DMS79 treated with DMSO at 0.1 percent for 48 hours (cell line): Measurements from ENCODE around the gene ARMC10.
"Not testable (repeated sequence)": the region's sequence is repeated elsewhere in the genome, so short reads cannot be mapped to it uniquely, and the experiment has no call there.

ENCODE experiments used
- DNase-seq: peaks from one replicate; lab custom pipeline; 2025; lab: John Stamatoyannopoulos, UW

The ARMC10 gene

GRCh38 chr7:103078226-103078625 lies 3.3 kb downstream of the ARMC10 start:
- DNase-seq: not testable (repeated sequence)

GRCh38 chr7:103079836-103080235 lies 4.9 kb downstream of the ARMC10 start:
- DNase-seq: no peak

- DNase-seq: no peak
Observed at GRCh38 chr7:103080923-103081322, 6.0 kb downstream of the ARMC10 start.

GRCh38 chr7:103082497-103082896 lies 7.6 kb downstream of the ARMC10 start:
- DNase-seq: no peak

GRCh38 chr7:103083210-103083609 lies 8.3 kb downstream of the ARMC10 start:
- DNase-seq: no peak

- DNase-seq: not testable (repeated sequence)
Observed at GRCh38 chr7:103092321-103092720, 17.4 kb downstream of the ARMC10 start.

- no peak for DNase-seq
Observed at GRCh38 chr7:103093429-103093828, 18.5 kb downstream of the ARMC10 start.

GRCh38 chr7:103094102-103094501 lies 19.2 kb downstream of the ARMC10 start:
- no peak for DNase-seq

GRCh38 chr7:103095558-103095957 lies 20.6 kb downstream of the ARMC10 start:
- not testable (repeated sequence) for DNase-seq

GRCh38 chr7:103097041-103097440 lies 22.1 kb downstream of the ARMC10 start:
- DNase-seq: no peak

GRCh38 chr7:103100348-103100747 lies 25.4 kb downstream of the ARMC10 start:
- DNase-seq: no peak

GRCh38 chr7:103101543-103101942 lies 26.6 kb downstream of the ARMC10 start:
- no peak for DNase-seq

GRCh38 chr7:103106005-103106702 lies 31.2 kb downstream of the ARMC10 start:
- DNase-seq: no peak

- DNase-seq: not testable (repeated sequence)
Observed at GRCh38 chr7:103106703-103107070, 31.7 kb downstream of the ARMC10 start.

GRCh38 chr7:103113164-103113563 lies 38.2 kb downstream of the ARMC10 start:
- no peak for DNase-seq

- no peak for DNase-seq
Observed at GRCh38 chr7:103114576-103115008, 39.7 kb downstream of the ARMC10 start.

GRCh38 chr7:103115771-103116170 lies 40.8 kb downstream of the ARMC10 start:
- DNase-seq: no peak

GRCh38 chr7:103116511-103116910 lies 41.6 kb downstream of the ARMC10 start:
- no peak for DNase-seq

GRCh38 chr7:103116991-103117390 lies 42.1 kb downstream of the ARMC10 start:
- DNase-seq: no peak

- no peak for DNase-seq
Observed at GRCh38 chr7:103117465-103117864, 42.5 kb downstream of the ARMC10 start.

- DNase-seq: no peak
Observed at GRCh38 chr7:103119791-103120291, 44.9 kb downstream of the ARMC10 start.

GRCh38 chr7:103120362-103120761 lies 45.4 kb downstream of the ARMC10 start:
- DNase-seq: no peak

- no peak for DNase-seq
Observed at GRCh38 chr7:103121641-103122040, 46.7 kb downstream of the ARMC10 start.

- no peak for DNase-seq
Observed at GRCh38 chr7:103123529-103123928, 48.6 kb downstream of the ARMC10 start.
